ENCODE measurements around the gene LDB3. TPM values are rescaled to one million over a fixed set of nuclear protein-coding genes. Genes with fewer than 3 reads are reported as not detected.

Gene LDB3
- total RNA-seq, 1 donor from 2014 or later, result 0.20 TPM

DNA sequence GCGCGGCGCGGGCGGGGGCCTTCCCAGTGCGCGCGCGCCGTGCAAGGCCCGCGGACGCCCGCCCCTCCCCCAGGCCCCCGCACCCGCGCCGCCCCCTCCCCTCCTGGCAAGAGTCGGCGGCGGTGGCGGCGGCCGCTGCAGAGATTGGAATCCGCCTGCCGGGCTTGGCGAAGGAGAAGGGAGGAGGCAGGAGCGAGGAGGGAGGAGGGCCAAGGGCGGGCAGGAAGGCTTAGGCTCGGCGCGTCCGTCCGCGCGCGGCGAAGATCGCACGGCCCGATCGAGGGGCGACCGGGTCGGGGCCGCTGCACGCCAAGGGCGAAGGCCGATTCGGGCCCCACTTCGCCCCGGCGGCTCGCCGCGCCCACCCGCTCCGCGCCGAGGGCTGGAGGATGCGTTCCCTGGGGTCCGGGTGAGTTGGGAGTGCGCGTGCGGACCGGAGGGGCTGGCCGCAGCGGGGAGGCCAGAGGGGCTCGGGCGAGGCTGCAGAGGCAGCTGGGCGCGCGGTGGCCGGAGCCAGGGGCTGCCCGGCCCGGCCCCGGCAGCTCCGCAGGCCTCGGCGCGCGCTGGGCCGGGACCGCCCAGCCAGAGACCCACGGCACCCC, 88.3 kb downstream of the LDB3 start, which contains the start of gene BMPR1A:
BMPR1A (plus strand) TSS at position 109 of the 602 bp plus-strand sequence. CDS start 119,400 bp downstream, outside the sequence.
- DNase-seq (ENCODE audit: low spot score) (no peak), ATAC-seq (peak; percentile 41)

DNA sequence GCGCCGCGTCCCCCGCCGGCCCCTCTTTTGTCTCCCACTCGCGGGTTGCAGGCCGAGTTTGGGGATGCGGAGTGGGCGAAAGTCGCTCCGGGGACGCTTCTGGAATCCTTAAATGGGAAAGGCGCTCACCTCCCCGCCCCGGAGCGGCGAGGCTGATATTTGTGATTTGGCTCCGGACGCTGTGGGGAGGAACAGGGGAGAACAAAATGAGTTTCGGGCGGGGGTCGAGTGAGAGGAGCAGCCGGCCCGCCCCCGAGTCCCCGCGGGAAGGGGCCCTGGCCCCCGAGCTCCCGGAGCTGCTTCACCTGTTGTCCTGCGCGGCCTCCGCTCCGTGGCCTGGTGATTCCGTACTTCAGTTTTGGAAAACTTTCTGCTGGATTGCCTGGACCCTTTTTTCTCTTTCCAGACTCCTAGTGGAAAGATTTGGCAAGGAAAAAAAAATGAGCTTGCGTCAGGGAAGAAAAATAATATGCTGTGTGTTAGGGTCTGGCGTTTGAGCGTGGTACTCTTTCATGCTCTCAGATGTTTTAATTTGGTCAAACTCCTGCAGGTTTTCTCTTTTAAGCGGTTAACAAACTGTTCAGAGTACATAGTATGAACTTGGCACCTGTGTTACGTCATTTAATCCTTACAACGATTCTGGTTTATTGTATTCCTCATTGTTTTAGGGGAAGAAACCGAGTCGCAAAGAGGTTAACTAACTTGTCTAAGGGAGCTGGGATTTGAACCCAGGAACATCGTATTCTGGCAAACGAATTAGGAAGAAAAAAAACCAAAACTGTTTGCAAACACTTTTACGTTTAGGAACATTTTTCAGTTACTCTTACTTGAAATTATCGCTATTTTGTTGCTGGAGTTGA, 89.0 kb downstream of the LDB3 start:
- peak; percentile 57 for DNase-seq (ENCODE audit: low spot score)
- peak; percentile 6 for ATAC-seq

DNA sequence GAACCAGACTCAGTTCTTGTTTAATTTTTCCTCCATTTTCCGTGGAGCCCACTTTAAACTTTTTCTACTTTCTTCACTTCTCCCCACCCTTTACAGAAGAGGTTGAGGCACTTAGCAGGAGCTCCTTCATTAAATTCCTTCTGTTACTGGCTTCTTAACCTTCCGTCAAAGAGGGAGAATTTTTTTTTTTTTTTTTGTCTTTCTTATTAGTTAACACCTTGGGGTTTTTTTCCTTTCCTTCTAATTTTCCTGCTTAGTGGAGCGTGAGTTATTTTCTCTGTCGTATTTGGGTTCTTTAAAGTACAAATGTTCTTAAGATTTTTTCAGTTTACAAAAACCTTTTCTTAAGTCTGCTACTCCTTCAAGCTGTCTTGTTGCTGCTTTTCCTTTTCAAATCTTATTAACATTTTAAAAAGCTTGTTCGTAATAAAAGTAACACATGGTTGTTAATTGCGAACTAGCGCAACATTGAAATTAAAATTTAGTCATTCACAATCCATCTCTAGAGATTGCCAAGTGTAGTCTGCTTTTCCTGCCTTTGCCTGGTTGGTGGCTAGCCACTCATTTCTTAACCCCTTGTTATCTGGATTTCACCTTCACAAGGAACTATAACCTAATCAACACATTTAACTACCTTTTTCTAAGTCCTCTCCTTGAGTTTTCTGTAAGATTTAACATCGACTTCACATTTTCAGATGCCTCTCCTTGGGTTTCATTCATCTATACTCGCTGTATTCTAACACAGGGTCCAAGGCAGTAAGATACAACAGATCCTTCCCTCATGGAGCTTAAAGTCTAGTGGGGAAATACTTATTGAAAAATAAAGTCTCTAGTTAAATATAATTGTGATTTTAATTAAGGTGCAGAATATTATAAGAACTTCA, 90.1 kb downstream of the LDB3 start:
- DNase-seq (ENCODE audit: low spot score) (no peak), ATAC-seq (no peak)

DNA sequence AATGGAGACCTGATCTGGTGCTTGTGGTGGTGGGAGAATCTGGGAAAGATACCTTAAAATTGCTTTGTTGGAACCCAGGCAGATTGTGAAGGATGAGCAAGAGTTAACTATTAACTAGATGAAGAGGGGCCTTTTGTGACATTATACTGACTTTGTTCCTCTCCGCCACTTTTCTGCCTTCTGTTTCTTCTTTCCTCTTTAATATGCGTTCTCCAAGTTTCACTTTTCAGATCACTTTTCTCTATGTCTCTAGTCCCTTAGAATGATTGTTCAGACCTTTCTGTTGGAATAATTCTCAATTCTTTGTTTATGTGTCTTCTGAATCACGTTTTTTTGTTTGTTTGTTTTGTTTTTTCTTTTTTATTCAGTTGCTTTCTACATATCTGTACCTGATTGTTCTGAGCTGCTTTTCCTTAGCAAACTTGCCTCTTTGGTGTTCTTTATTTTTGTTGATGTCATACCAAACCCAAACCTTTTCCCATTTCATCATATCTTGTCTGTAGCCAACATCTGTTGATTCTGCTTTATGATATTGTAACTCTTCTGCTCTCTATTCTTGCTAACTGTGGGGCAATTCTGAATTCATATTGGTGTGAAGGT, 90.9 kb downstream of the LDB3 start:
- no peak for ATAC-seq
- DNase-seq (ENCODE audit: low spot score), result no peak

DNA sequence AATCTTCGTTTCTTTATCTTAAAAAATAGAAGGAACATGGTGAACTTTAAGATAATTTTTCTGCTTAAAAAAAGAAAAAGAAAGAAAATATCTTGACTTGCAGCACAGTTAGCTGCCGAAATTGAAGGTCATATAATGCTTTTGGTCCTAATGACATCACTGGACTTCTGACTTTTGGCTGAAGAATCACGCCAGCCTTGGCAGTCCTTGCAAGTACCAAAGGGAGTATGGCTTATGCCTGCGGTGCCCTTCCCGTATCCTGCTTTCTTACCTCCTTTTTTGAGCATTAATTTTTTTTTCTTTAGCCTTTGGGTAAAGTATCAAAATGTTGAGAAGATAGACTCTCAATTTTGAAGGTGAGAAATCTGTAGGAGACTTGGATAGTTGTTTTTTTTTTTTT, 95.1 kb downstream of the LDB3 start:
- no peak for DNase-seq (ENCODE audit: low spot score)
- ATAC-seq, result peak; percentile 69

DNA sequence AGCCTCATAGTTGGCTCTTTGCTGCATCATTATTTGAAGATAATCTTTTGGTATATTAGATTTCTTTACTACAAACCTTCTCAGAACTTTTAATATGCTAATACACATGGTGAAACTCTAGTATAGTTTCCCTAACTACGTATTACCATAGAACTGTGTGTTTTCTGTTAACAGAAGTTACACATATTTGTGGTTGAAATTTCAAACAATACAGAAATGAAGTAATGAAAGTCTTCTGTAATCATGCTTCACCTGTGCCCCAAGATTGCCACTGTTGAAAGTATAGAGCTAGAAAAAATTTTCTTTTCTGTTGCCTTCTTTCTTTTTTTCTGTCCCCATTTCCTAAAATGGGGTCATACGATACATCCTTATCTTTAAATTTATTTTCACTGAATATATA, 97.2 kb downstream of the LDB3 start:
- ATAC-seq (no peak), DNase-seq (ENCODE audit: low spot score) (no peak)

DNA sequence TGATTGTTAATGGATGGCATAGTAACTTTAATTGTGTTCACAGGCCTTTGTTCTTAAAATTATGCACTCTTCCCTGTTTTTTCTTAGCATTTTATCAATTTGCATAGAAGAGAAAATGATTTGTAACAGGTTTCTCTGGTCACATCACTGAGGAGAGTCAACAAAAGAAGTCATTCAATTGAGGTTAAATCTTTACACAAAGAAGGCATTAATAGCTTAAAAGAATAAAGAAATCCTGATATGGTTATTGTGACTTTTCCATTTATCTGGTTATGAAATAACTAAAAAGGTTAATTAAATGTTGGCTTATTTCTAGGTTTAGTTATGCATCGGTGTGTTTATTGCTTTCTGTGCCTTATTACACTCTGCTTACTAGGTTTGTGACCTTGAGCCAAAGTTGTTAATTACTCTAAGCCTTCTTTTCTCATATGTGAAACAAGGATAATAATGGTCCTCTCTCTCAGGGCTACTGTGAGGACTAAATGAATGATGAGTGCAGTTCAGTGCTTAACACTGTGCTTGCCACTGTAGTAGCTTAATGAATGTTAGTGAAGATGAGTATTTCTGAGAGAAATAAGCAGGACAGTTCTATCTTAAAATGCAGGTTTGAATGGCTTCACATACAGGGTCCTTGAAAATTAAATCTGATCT, 100.2 kb downstream of the LDB3 start:
- ATAC-seq (no peak), DNase-seq (ENCODE audit: low spot score) (no peak)

DNA sequence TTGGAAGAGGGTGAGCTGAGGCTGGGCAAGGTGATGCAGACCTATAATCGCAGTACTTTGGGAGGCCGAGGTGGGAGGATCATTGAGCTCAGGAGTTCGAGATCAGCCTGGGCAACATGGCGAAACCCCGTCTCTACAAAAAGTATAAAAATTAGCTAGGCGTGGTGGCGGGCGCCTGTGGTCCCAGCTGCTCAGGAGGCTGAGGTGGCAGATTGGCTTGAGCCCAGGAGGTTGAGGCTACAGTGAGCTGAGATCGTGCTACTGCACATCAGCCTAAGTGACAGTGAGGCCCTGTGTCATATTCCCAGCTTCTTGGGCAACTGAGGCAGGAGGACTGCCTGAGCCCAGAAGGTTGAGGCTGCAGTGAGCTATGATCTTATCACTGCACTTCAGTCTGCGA, 101.7 kb downstream of the LDB3 start:
- DNase-seq (ENCODE audit: low spot score) (no peak), ATAC-seq (no peak)

DNA sequence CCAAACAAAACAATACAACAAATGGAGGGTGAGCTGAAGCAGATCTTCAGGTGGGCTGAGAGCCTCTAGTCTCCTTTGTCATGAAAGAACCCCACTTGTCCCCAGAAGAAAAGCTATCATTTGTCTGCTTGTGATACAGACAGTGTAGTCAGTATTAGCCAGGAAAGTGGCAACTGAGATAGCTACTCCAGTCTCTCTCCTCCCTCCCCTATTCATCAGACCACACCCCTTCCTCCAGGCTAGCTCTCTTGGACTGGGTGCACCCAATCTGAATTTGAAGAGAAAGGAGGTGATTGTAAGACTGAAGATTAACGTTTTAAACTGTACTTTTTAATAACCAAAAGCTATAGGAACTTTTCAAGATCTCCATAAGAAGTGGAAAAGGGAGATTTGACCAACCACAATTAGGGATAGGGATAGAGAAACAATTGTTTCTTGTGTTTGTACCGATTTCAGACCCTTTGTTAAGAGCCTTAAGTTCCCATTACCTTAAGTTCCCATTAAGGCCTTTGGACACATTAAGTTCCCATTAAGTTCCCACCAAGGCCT, 102.2 kb downstream of the LDB3 start:
- DNase-seq (ENCODE audit: low spot score), result no peak

DNA sequence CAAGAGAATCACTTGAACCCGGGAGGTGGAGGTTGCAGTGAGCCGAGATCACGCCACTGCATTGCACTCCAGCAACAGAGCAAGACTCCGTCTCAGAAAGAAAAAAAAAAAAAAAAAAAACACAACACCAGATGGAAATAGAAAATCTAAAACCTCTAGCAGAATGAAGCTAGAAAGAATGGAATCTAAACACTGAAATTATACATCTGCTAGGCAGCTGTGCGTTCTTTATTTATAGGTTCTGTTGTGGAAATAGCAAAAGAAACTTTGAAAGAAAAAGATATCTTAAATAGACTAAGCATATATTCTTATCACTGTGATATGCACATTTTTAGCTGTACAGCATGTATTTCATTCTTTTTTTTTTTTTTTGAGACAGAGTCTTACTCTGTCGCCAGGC, 105.2 kb downstream of the LDB3 start:
- ATAC-seq (no peak), DNase-seq (ENCODE audit: low spot score) (no peak)

More for the DNA sequence above, 102.2 kb downstream of the LDB3 start:
- peak; percentile 43 for ATAC-seq

DNA sequence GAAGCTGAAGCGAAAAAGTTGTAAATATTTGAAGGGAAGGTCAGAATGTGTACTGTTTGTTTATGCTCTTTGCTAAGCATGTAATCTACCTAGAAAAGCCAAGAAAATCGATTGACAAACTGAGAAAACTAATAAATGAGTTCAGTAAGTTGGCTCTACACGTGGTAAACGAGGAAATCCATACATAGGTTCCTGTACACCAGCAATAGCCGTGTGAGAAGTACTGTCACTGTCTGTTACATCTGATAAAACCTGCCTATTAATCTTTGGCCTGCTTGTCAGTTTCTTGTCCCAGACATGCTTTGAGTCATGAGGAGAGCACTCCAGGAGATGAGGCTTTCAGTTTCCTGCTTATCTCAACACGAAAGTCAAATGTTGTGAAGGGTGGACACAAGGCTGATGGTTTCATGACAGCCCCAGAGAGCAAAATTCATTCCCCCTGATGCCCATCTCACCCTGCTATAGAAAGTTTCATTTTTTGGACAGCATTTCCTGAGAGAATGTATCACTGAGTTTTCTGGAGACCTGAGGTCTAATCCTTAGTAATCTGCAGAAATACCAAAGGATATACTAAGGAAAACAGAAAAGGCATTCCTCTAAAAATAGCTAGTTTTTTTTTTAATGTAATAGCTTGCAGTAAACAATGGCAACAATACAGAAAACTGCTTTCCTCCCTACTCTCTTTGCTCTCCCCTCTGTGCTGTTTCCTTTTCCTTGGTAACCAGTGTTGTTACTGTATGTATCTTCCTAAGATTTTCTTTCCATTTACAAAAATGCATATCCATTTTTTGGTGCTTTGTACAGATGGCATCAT, 107.0 kb downstream of the LDB3 start:
- DNase-seq (ENCODE audit: low spot score), result no peak
- ATAC-seq, result peak; percentile 74

DNA sequence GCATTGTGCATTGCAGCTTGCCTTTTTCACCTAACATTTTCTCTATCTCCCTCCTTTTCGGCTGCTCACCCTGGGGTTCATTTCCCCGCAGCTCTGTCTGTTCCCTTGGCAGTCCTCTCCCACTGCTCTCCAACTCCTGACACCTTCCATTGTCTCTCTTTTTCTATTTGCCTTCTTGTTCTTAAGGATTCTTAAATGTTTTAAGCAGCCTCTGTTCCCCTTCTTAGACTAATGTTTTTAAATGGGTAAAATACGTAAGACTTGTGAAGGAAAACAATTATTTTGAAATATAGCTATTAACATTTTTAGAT, 107.5 kb downstream of the LDB3 start:
- no peak for DNase-seq (ENCODE audit: low spot score)
- ATAC-seq, result no peak

DNA sequence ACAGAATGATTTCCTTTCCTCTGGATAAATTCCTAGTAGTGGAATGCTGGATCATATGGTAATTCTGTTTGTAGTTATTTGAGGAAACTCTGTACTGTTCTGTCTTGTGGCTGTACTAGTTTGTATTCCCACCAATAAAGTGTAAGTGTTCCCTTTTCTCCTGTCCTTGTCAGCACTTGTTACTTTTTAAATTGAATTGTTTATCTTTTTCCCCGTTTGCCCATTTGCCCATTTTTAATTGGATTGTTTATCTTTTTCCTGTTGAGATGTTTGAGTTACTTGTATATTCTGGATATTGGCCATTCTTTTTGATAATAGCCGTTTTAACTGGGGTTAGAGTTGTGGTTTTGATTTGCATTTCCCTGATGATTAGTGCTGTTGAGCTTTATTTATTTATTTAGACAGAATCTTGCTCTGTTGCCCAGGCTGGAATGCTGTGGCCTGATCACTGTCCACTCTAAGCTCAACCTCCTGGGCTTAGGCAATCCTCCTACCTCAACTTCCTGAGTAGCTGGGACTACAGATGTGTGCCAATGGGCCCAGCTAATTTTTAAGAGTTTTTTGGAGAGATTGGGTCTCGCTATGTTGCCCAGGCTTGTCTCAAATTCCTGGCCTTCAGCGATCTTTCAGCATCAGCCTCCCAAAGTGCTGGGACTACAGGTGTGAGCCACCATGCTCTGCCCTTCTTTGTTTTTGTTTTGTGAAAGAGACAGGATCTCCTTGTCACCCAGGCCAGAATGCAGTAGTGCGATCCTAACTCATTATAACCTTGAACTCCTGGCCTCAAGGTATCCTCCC, 111.1 kb downstream of the LDB3 start:
- ATAC-seq (peak; percentile 58), DNase-seq (ENCODE audit: low spot score) (no peak)

DNA sequence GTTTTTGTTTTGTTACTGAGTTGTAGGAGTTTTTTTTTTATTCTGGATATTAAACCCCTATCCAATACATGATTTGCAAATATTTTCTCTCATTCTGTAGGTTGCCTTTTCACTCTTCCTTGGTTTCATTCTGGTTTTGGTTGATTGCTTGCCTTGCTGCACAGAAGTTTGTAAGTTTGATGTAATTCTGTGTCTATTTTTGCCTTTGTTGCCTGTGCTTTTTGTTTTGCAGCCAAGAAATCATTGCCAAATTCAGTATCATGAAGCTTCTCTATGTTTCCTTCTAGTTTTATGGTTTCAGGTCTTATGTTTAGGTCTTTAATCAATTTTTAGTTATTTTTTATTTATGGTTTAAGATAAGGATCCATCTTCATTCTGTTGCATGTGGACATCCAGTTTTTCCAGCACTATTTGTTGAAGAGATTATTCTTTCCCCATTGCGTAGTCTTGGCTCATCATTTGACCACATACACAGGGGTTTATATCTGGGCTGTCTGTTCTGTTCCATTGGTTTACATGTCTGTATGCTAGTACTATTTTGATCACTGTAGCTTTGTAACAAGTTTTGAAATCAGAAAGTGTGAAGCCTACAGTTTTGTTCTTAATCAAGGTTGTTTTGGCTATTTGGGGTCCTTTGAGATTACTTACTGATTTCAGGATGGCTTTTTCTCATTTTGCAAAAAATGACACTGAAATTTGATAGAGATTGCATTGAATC, 114.5 kb downstream of the LDB3 start:
- ATAC-seq, result no peak
- DNase-seq (ENCODE audit: low spot score), result no peak

DNA sequence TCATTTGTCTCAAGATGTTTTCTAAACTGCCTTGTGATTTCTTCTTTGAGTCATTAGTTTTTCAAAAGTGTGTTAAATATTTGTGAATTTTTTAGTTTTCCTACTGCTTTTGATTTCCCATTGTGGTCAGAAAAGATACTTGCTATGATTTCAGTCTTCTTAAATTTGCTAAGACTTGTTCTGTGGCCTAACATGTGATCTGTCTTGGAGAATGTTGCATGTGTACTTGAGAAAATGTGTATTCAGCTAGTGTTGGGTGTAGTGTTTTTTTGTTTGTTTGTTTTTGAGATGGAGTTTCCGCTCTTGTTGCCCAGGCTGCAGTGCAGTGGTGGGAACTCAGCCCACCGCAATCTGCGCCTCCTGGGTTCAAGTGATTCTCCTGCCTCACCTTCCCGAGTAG, 116.7 kb downstream of the LDB3 start:
- ATAC-seq (no peak), DNase-seq (ENCODE audit: low spot score) (no peak)
